GM21528 (cell line): ENCODE results near the gene ISG20L2.
A peak's percentile ranks its signal among the peaks of the same experiment; 100 is the strongest.

Experiments
- ATAC-seq: cut with Tn5 transposase; IDR thresholded peaks from one replicate; pipeline ENCODE4 v1.9.1; 2021; ENCODE audit warnings: mild to moderate bottlenecking, moderate library complexity; ENCODE audit not compliant: unreplicated experiment, low FRiP score

The ISG20L2 gene

DNA sequence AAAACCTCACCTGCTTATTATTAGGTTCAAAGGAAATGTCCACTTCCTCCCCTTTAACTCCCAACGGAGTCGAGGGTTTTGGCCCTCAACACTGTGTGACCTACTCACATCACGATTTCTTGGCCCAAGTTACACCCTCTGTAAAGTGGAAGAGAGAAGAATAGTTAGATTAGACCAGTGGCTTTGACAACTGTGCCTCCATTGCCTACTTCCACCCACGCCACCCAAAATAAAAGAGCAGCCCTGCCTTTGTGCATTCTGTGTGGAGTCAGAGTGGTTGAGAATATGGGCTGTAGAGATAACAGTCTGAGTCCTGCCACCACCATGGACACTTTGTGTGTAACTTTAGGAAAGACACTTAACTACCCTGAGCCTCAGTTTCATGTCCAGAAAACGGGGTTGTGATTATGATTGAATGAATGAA lies 27.0 kb upstream of the ISG20L2 start:
- ATAC-seq: no peak

DNA sequence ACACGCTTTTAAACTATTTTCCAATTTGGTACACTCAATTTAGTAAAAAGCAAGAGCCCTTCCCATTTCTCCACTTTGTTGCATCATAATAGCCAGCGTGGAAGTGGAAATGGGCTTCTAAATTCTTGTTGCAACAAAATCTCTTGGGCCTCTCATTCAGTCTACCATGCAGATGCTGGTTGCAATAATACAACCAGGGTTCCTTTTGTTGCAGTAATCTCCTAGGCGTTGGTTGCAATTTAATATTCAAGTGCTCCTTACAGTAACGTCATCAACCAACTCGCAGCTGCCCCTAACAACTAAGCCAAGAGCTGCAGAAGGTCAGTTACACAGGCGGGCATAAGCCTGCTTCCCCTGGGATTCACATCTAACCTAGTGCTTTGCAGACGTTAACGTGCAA lies 25.7 kb upstream of the ISG20L2 start:
- ATAC-seq: no peak

DNA sequence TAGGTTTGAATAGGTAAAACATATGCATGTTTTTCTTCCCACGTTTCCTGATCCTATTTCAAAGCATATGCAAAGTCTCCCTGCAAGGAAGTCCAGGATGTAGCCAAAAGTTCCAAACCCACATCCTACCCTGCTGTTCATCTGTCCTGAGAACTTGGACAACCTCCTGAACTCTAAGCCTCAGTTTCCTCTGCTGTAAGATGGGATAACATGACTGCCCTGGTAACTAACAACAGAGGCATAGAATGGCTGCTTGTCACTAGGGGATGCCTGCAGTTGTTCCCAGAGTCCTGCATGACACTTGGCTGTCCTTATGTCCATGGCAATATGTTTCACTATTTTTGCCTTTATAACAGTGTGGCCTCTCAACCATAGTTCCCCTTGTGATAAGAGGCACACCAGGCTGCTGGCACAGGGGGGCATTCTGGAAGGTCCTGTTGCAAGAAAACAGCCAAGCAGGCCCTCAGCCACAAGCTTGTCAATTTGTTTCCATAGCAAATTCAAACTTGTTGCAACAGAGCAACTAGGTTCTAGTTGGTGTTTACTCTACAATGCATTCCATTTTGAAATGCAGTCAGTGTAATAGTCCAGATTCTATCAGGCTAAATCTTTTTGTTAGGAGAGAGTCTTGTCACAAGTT lies 24.4 kb upstream of the ISG20L2 start:
- no peak for ATAC-seq

DNA sequence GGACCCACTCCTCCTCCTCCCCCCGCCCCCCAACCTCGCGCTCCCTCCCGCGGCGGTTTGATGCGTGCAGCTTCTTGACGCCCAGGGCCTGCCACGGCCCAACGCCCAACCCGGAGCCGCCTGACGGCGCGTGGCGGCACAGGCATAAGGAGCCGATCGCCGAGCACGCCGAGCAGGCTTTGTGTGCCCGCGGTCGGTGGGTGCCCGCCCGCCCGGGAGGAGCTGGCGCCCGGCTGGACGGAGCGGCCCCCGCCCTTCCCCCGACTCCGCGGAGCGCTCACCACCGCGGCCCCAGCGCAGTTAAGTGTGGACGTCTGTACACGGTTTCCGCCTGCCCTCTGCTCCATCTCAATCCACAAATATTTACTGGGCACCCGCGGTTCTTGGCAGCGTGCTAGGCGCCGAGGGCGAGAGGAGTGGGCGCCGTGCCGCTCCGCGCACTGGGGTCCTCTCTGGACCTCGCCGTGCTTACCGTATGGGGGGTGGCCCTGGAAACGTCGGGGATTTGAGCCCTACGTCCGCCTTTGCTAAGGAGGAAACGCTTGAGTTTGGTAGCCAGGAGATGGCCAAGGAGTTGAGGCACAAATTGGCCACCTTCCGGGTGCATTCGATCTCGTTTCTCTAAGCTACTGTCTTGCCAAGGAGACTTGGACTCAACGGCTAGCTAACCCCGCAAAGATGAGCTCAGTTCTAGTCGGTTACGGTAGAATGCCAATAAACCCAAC lies 23.4 kb upstream of the ISG20L2 start:
- peak; percentile 46 for ATAC-seq

DNA sequence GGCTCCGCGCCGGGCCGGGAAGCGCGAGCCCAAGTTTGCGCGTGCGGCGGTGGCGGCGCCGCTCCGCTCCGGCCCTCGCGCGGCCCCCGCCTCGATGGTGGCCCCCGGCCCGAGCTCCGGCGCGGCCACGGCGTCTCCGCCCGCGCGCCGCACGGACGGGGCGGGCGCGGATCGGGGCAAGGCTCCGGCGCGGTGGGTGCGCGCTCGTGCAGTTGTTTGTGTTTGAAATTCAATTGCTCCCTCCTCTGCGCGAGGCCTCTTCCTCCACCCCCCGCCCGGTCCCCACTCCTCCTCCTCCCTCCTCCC lies 22.8 kb upstream of the ISG20L2 start, which contains the start of gene HDGF:
HDGF (minus strand) TSS at position 225 of the 306 bp plus-strand sequence. CDS start 246 bp downstream, outside the sequence.
- peak; percentile 23 for ATAC-seq

DNA sequence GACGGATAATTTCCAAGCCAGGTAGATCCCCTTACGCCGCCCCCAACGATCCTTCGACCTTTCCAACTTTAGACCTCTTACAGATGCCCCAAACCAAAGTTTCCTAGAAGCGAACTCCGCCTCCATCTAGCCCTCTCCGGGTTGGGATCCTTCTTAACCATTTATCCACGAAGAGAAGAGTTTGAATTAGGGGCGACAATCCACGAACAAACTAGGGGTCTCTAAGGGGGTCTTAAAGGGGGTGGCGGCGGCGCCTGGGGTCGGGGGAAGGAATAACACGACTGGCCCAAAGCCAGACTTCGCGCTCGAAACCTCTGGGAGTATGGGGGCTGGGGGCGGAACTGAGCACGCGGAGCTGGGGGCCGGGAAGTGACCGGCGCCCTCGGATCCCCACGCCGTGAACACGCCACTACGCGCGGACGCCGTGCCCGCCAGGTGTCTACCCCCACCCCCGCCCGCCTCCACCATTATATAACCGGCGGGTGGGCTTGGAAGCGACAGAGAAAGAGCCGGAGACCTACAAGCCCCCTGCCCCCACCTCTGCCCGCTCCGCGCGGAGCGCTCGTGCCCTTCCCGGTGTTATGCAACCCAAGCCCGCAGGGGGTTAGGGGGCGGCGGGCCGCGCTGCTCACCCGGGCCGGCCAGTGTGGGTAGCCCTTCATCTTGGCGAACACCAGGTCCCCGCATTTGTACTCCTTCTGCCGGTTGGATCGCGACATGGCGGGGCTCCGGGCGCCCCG lies 22.3 kb upstream of the ISG20L2 start:
- peak; percentile 30 for ATAC-seq

DNA sequence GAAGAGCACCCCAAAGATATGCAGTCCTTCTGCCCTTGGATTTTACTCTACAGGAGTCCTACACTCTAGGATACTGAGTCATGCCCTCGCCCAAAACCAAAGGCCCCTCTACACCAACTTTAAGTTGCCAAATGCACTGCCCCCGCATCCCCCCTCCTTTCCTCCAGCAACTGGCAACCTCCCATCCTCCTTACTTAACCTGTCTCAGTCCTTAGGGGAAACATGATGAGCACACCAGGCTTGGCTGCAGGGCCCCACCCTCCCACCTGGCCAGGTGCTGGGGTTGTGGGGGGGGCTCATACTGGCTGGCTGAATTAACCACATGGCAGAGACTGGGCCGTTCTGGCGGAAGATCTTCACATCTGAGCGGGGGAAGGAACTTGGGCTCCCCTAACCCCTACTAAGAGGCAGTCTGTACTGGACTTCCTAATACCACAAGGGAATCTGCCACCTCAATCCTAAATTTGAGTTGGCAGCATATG lies 21.7 kb upstream of the ISG20L2 start:
- ATAC-seq: no peak

DNA sequence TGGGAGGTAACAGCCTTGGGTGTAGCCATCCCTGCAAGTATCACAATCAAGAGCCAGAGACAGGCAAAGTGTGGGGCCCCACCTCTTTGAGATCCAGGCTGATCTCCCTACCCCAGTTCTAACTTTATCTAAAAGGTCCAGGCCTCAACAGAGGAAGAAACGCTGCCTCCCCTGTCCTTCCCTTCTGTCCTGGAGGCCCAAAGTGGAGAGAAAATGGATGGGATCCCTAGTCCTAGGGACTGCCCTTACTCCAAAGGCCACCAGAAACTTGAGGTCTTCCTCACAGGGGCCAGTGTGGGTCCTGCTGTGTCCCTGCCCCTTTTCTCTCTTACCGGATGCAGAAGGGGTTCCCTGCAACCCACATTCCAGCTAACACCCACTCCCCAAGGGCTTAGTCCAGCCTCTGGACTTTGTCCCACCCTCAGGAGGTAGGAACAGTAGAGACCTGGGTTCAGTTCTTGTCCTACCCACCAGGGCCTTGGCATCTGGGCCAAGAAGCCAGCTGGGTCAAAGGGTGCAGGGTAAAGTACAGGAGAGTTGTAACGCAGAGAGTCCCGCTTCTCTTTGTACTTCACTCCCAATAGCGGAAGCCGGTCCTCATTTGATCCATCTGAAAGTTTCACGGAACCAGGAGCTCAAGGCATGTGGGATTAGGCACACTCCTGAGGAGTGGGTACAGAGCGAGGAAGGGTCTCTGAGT lies 21.0 kb upstream of the ISG20L2 start:
- ATAC-seq: no peak

DNA sequence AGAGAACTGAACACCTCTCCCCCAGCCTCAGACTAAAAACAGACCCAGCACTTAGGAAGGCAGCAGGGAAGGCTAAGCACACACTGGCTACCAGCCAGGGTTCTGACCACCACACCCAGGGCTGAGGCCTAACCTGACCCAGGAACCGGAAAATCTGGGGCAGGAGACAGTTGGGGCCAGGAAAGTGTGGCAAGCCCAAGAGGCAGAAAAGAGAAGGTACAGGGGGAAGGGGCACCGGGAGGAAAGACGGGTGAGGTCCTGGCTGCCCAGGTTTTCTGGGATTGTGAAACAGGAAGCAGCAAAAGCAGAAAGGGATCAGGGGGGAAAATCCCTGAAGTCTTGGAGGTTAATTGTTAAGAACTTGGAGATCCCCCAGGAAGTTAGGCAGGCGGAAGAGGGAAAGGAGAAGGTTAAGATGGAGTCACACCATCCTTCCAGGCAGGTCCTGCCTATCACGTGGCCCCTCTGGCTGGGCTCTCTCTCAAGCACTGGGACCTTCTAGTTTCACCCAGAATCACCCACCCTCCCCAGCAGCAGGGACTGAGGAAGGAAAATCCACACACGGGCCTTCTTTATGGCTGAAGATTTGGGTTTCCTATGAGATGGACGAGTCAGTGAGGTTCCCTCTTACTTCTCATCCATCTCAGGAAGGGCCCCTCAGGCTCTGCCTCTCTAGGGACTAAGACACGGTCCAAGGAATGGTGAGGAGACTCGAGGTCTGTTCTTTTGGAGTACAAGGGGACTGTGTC lies 20.3 kb upstream of the ISG20L2 start:
- no peak for ATAC-seq

DNA sequence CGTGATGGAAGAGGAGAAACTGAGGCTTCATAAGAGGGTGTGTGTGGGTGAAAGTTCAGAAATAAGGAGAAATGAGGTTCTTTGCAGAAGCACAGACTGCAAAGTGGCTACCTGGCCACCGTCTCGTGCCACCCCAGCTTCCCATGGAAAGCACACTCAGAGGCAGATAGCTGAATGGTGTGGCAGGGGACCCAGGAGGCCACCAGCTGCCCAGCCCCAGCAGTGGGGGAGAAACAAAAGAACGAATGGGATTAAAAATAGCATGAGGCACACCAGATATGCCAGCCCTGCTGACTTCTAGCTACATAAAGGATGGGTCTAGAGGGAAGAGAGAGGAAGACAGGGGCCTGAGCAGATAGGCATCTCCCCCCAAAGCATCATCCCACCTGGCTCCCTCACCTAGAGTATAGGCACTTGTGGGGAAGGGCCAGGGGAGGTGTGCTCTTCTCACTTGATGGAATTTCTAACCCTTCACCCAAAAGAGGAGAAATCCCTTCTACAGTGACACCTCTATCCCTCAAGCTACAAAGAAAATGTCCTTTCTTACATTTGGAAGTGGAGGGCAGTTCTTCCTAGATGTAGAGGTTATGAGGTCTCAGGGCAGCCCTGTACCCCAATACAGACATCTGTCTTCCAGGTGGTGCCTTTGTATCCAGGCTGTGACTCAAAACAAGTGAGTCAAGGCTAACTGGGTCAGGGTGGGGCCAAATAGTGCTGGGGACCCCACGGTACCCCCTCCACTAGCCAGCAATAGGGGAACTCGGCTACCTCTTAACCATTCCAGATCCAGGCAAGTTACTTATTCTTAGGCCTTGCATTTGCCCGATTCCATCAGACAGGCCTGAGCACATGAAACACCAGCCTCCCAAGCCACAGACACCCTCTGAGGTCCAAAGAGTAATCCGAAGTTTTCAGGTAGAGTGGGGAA lies 19.4 kb upstream of the ISG20L2 start:
- no peak for ATAC-seq

DNA sequence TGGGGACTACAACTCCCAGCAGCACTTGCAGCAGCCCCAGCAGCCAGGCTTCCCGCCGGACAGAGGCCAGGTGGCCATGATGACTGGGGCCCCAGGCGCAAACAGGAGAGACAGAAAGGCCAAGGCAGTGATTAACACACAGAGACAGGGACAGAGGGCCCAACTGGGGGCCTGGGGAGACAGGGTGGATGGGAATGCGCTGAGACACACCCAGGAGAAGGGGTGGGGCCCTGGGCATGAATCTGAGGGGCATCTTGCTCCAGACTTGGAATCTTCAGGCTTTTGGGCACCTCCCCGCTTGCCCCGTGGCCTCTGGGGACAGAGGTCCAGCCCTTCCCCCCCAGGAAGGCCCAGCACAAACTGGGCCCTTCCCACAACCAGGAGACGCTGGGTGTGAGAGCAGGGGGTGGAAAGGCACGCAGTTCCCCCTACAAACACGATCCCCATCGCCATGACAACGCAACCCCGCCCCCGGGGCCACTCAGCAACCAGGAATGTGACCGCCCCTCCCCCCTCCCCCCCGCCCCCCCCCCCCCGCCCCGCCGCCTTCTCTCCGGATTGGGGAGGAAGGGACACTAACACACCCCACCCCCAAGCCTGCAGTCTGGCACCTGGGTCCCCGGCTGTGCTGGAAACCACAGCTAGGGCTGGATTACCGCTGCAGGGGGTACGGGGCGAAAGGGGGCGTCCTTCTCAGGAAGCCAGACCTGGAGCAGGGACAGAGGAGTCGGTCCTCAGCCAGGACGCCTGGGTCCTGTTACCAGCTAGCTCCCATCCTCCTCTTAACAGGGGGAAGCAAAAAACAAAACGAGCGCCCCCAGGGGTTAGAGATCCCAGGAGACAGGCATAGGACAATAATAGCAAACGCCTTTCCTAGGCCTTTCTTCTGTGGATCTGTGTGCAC lies 18.4 kb upstream of the ISG20L2 start:
- no peak for ATAC-seq

DNA sequence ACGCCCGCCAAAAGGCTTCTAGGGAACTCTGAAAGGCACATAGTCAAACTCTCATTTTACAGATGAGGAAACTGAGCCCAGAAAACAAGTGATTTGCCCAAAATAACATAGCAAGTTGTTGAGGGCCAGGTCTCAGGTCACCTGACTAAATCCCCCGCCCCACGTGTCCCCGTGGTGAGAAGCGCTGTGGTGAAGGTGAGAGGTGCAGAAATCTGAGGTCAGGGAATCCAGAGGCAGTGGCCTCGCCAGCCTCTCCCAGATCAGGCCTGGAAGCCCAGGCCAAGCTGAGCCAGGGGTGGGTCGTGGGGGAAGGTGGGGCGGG lies 17.8 kb upstream of the ISG20L2 start:
- ATAC-seq: no peak

DNA sequence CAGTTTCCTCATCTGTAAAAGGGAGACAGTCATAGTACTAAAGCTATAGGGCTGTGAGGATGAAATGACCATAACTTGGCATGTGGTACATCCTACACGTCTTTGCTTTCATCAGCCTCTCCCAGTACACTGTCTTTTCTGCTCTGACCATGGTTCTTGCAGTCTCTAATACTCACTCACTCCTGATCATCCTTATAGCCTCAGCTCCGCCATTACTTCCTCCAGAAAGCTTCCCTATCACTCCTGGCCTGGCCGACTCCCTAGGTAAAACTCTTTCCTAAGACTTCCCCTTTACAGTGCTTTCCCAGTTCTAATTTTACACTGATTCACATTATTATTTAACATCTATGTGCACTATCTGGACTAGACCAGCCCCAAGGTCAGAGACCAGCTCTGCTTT lies 17.3 kb upstream of the ISG20L2 start:
- no peak for ATAC-seq

DNA sequence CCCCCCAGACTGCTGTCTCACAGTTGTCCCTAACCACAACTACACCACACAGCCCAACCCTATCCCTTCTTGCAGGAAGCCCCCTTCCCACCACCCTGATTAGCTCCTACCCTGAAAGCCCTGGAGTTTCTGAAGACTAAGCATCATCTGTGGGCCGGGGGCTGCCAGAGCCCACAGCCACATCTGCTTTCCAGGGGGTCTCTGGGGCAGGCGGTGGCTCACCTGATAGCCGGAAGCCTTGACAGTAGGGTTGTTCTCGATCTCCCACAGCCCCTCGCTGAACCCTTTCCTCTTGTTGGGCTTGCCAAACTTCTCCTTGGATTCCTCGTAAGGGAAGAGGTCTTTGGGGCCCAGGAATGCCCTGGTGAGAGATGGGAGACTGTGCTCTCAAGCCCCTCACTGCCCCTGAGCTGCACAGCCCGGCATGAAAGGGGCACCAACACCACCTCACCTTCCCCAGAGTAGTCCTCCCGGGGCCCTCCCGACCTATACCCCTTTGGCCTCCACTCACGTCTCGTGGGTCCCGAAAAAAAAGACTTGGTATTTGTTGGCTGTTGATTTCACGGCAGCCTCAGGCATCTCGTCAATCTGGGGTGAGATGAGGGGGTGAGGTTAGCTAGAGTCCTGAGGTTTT lies 16.3 kb upstream of the ISG20L2 start:
- no peak for ATAC-seq

DNA sequence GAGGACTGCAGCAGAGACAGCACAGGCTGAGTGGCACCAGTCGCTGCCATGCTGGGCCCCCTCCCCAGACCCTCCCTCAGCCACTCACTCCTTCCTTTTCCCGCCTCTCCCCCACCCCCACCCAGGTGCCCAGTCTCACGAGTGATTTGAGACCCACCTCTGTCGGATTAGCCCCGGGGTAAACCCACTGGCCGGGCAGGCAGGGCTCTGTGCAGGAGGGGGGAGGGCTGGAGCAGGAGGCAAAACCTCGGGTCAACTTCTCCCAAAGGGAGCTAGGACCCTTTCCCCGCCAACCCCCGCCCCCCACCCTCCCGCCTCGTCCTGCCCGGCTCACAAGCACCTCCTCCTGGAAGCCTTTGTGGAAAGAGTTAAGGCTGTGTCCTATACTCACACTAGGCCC lies 15.8 kb upstream of the ISG20L2 start:
- ATAC-seq: no peak

DNA sequence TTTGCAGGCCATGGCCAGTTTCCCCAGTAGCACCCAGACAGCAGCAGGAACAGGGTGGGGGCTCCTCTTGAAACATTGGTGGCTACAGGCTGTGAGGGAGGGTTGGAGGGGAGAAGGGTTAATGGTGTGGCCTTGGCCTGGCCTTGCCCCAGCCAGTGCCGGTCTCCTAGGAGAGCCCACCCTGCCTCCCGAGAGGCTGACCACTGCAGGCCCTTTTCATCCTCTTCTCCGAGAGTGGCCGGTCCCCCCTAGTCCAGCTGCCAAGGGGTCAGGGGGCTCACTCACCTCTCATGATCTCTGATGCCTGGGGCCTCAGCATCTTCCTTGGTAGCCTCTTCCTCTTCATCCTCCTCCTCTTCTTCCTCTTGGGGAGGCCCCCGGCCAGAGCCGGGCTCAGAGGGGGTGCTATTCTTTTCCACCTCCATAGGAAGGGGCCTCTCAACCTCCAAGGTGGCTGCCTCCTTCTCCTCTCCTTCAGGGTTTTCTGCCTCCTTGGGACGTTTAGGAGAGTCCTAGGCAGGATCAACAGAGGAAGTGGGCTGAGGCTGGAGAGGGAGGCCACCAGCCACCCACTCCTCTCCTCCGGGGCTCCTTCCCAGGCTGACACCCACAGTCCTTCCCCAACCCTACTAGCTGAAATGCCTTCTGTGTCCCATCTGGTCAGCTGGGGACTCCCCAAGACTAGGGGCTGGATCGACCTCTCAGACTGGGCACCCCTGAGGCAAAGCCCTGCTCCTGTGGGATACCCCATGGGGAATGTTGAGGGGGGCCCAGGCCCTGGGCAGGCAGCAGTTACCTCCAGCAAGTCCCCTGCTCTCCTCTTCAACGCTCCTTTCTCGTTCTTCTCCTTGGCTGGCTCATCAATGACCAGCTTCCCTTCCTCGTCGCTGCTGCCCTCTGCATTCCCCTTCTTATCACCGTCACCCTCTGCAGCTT lies 15.1 kb upstream of the ISG20L2 start:
- no peak for ATAC-seq

DNA sequence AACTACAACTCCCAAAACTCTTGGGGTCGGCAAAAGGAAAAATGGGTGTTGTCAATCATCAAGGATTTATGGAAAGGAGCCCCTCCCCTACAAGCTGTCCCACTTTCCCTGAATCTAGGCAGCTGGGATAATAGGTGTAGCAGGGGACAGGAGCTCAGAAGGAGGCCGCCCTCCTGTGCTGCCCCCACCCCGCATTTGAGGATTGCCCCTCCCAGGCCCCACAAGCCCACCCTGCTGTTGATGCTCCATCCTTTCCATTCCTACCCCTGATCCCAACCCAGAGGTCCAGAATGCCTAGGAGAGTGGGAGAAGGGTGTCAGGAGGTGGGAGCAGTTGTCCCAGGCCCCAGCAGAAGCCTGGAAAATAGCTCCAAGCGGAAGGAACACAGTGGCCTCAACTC lies 14.2 kb upstream of the ISG20L2 start:
- ATAC-seq: no peak
